Measurements from ENCODE around the gene HAUS1. TPM values are rescaled to one million over a fixed set of nuclear protein-coding genes. Genes with fewer than 3 reads are reported as not detected.
"Not testable (repeated sequence)": the region's sequence is repeated elsewhere in the genome, so short reads cannot be mapped to it uniquely, and the experiment has no call there.

Gene HAUS1
- total RNA-seq, 1 donor from 2014 or later, result 4.1 TPM

DNA sequence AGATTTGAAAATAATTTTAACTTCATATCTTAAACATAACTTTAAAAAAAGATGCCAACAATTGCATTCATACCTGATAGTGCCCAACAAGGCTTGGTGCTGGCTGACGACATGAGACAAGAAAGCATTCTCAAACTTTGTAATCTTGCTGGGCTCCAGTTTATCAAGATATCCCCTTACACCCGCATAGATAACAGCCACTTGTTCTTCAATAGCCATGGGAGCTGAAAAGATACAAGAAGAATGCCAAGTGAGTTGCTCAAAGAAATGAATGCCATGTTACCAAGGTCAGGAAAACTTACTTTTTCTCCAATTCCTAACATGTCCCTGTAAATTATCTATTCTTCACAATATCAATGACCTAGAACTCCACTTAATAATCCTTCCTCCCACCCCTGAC is 19.8 kb upstream of the HAUS1 start:
- no peak for ATAC-seq
- no peak for DNase-seq (ENCODE audit: low spot score)

DNA sequence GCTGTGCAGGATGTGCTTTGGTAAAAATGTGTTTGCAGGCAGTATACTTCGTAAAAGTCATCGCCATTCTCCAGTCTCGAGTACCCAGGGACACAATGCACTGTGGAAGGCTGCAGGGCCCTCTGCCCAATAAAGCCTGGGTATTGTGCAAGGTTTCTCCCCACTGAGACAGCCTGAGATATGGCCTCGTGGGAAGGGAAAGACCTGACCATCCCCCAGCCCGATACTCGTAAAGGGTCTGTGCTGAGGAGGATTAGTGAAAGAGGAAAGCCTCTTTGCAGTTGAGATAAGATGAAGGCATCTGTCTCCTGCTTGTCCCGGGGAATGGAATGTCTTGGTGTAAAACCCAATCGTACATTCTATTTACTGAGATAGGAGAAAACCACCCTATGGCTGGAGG is 15.7 kb upstream of the HAUS1 start:
- DNase-seq (ENCODE audit: low spot score); ATAC-seq: not testable (repeated sequence)

DNA sequence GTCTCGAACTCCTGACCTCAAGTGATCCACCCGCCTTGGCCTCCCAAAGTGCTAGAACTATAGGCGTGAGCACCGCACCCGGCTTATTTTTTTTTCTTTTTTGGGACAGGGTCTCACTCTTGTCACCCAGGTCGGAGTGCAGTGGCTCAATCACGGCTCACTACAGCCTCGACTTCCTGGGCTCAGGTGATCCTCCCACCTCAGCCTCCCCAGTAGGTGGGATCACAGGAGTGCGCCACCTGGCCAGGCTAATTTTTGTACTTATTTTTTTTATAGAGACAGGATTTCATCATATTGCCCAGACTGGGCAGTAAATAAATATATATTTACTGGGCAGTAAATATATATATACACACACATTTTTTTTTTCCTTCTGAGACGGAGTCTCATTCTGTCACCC is 8.7 kb upstream of the HAUS1 start:
- no peak for DNase-seq (ENCODE audit: low spot score)

DNA sequence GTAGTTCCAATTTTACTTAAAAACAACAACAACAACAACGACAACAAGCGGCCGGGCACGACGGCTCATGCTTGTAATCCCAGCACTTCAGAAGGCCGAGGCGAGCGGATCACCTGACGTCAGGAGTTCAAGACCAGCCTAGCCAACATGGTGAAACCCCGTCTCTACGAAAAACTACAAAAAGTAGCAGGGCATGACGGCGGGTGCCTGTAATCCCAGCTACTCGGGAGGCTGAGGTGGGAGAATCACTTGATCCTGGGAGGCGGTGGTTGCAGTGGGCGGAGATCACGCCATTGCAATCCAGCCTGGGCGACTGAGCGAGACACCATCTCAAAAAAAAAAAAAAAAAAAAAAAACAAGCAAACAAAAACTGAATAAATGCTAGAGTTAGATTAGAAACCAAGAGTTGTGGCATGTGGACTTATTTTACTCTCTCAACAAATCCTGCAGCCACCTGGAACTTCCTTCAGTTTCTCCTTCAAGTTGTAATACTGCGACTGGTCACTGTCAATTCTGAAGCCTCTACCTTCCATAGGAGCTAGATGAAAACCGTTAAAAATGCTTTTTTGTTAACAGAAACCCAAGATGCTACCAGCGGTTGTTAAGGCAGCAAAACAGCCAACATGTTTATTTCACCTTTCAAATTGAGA is 7.4 kb upstream of the HAUS1 start:
- DNase-seq (ENCODE audit: low spot score) (no peak), ATAC-seq (no peak)

More for the DNA sequence above, 8.7 kb upstream of the HAUS1 start:
- ATAC-seq, result no peak

DNA sequence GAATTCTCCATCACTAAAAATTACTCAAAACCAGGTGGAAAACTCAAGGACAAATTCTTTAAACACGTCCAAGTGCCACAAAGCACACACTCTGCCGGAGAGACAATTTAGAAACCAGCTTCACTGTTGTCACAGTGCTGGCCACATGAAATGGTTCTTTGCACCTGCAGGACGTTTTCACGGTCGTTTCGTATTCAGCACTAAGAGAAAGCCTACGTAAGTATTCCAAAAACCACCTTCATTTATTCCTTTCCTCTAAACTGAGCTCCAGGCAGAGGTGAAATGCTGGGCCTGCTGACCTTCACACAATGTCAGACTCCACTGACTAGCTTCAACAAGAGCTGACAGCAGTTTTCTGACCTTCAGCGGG is 6.8 kb upstream of the HAUS1 start:
- no peak for DNase-seq (ENCODE audit: low spot score)
- ATAC-seq, result peak; percentile 41

DNA sequence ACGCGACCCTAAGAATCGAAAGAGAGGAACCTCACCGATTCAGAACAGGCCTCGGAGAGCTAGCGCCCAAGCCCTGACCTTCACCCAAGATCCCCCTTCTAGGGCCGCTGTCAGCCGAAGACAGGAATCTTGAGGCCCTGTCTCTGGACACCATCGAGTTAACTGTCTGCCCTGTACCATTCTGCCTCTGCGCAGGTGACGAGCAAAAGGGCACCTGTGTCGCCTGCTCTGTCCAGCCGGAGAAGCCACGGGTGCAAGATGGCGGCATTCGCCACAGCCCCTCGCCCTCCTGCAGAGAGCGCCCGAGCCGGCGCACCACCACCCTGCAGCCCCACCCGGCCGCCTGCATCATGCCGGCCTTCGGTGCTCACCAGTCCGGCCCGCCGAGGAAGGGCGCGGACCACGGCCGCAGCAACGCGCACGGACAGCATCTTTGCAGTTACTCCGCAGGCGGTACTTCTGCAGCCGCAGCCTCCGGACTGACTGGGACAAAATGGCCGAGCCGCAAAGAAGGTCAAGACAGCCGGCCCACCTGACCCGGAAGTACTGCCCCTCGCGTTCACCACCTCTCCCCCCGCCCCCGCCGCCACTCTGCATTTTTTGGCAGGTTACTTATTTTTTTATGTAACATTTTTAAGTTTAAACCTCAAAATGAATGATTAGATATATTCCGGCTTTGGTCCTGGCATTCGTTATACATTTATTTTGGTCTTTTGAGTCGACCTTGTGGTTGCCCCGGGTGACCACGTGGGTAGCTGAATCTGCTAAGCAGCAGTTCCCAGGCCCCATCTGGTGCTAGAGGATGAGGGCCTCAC is 6.2 kb upstream of the HAUS1 start, which contains the start of gene ATP5F1A:
TSS of gene ATP5F1A (minus strand) at position 496 of the 815 bp plus-strand sequence. CDS start at position 431, 65 bp downstream.
- ATAC-seq, result peak; percentile 90
- DNase-seq (ENCODE audit: low spot score), result peak; percentile 89

DNA sequence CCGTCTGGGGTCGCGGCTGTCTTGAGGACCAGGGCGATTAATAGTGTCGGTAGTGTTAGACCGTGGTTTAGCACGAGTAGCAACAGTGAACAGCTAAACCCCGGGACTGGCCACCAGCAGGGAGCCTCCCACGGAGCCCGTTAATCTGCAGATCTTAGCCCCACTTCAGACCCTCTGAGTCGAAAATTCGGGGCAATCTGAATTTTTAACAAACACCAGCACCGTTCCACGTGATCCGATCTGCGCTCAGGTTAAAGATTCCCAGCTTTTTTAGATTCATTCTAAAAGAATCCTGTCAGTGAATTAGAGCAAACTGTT is 5.6 kb upstream of the HAUS1 start:
- no peak for DNase-seq (ENCODE audit: low spot score)
- ATAC-seq, result no peak

DNA sequence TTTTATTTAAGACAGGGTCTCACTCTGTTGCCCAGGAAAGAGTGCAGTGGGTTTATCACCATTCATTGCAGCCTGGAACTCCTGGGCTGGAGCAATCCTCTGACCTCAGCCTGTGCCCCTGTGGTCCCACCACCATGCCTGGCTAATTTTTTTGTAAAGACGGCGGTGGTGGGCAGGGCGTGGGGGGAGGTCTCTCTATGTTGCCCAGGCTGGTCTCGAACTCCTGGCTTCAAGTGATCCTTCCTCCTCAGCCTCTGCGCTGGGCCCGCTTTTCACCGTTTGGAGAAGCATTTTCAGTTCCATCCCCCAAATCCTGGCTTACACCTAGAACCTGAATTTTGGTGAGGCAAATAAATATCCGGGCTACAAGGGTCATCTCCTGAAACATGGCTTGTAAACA is 4.7 kb upstream of the HAUS1 start:
- DNase-seq (ENCODE audit: low spot score), result no peak
- no peak for ATAC-seq

DNA sequence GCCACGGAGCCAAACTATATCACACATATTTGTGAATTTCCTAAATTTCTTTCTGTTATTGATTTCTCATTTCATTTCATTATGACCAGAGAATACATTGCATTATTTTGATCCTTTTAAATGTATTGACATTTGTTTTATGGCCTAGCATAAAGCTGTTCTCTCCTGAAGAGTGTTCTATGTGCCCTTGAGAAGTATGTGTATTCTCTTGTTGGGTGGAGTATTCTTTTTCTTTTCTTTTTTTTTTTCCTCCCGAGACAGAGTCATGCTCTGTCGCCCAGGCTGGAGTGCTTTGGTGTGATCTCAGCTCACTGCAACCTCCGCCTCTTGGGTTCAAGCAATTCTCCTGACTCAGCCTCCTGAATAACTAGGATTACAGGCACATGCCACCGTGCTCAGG is 5.2 kb downstream of the HAUS1 start:
- ATAC-seq, result no peak
- no peak for DNase-seq (ENCODE audit: low spot score)

DNA sequence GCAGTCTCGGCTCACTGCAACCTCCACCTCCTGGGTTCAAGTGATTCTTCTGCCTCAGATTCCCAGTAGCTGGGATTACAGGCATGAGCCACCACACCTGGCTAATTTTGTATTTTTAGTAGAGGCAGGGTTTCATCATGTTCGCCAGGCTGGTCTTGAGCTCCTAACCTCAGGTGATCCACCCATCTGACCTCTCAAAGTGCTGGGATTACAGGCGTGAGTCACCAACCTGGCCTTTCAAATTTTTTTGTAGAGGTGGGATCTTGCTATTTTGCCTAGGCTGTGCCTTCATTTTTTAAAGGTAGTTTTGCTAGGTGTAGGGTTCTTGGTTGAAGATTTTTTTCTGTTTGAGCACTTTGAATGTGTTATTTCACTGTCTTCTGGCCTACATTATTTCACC is 6.2 kb downstream of the HAUS1 start:
- DNase-seq (ENCODE audit: low spot score) (no peak), ATAC-seq (no peak)

DNA sequence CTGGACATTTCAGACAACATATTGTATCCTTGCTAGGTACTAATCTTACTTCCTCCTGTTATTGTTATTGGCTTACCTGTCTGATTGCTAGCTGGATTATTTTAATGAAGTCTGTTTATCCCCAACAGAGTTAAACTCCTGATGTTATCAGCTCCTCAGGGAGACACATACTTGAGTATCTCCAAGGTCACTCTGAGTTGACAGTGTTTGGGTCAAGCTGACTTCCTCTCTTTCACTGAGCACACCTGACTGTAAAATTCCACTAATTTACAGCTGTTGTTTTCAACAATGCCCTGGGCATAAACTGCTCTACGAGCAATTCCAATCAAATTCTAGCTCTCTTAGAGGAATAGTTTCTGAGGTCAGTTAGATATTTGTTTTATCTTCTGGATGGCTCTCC is 9.6 kb downstream of the HAUS1 start:
- ATAC-seq, result no peak

DNA sequence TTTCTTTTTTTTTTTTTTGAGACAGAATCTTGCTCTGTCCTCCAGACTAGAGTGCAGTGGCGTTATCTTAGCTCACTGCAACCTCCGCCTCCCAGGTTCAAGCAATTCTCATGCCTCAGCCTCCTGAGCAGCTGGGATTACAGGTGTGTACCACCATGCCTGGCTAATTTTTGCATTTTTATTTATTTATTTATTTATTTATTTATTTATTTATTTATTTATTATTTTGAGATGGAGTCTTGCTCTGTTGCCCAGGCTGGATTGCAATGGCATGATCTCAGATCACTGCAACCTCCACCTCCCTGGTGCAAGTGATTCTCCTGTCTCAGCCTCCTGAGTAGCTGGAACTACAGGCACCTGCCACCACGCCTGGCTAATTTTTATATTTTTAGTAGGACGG is 22.4 kb downstream of the HAUS1 start:
- not testable (repeated sequence) for DNase-seq (ENCODE audit: low spot score); ATAC-seq

More for the DNA sequence above, 9.6 kb downstream of the HAUS1 start:
- DNase-seq (ENCODE audit: low spot score), result no peak

DNA sequence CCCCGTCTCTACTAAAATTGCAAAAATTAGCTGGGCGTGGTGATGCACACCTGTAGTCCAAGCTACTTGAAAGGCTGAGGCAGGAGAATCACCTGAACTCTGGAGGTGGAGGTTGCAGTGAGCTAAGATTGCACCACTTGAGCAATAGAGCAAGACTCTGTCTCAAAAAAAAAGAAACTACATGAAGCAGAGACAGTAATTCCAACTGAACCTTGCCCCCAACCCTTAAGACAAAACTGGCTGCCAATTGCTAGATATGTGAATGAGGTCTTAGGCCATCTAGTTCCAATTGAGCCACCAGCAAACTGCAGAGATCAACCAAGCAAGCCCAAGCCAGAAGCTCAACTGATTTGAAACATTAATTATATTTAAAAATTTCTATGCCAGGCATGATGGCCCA is 25.9 kb downstream of the HAUS1 start:
- ATAC-seq (no peak), DNase-seq (ENCODE audit: low spot score) (no peak)

DNA sequence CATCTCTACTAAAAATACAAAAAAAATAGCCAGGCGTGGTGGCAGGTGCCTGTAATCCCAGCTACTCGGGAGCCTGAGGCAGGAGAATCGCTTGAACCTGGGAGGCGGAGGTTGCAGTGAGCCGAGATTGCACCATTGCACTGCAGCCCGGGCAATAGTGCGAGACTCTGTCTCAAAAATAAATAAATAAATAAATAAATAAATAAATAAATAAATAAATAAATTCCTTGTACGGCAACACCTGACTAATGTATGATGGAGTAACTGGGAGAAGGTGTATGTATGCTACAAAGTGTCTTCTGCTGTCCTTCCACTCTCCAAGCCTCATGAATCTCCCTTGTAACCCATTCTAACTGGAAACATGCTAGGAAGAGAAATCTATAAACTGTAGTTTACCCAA is 26.4 kb downstream of the HAUS1 start:
- DNase-seq (ENCODE audit: low spot score); ATAC-seq: not testable (repeated sequence)

DNA sequence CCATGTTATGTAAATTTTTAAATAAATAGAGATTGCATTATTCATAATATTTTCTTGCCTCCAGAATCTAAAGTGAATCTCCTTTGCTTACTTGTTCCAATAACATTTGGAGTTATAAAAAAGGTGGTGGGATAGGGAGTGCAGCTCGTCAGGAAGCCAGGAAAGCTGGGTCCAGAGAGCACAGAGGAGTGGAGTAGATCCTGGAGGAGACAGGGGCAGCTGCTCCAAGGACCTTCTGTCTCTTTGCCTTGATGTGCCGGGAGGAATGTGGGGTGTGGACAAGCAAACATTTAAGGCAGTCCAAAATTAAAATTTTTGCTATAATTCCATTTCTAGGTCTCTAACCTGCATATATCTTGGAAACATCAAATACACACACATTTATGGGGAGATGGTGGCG is 29.3 kb downstream of the HAUS1 start:
- DNase-seq (ENCODE audit: low spot score) (no peak), ATAC-seq (no peak)

DNA sequence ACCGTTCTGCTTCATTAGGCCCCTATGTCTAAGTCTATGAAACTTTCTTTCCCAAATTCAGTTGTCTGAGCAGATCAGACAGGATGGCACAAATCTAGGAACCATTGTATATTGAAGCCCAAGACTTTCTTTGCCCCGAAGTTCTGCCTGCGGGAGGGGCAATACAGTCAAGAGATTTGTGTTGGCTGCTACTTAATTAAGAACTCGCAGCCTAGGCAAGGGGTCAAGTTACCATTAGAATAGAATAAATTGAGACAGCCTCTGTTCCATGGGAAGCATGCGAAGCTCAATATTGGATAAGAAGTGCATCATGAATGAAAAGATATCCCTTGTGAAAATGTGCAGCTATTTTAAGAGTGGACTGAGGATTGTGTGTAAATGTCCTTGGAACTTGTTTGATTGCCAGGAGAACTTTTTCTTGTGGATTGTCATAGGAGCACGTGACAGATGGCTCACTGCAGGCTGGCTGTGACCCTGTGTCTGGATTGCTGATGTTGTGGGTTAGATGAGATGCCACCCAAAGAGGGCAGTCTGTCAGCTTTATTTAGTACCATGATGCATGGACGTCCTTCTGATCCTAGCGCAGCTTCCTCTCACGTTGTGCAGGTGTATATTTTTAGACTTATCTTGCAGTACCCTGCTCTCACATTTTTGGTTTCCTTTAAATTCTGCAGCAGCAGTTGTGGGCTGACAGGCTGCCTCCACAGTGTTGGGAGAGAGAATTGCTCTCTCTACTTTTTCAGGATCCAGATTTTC is 30.9 kb downstream of the HAUS1 start:
- DNase-seq (ENCODE audit: low spot score), result no peak
- no peak for ATAC-seq

DNA sequence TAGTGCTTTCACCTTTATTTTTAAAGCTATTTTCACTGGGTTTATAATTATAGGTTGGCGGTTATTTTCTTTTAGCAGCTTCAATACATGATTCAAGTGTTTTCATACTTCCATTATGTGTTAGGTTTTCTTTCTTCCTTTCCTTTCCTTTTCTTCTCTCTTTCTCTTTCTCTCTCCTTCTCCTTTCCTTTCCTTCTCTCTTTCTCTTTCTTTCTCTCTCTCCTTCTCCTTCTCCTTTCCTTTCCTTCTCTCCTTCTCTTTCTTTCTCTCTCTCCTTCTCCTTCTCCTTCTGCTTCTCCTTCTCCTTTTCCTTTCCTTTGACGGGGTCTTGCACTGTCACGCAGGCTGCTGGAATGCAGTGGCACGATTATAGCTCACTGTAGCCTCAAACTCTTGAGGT is 36.0 kb downstream of the HAUS1 start:
- ATAC-seq (no peak), DNase-seq (ENCODE audit: low spot score) (no peak)

DNA sequence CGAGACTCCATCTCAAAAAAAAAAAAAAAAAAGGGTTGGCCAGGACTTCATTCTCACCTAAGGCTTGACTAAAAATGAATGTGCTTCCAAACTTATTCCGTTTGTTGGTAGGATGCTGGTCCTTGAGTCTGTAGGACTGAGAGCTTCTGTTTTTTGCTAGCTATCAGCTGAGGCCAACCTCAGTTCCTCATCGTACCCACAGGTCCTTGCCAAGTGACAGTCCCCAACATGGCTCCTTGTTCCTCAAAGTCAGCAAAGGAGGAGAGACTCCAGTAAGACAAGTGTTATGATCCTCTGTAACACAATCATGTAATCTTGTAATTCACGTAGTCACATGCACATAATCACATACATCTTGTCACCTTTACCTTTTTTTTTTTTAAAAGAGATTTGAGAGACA is 37.0 kb downstream of the HAUS1 start:
- ATAC-seq, result no peak
- no peak for DNase-seq (ENCODE audit: low spot score)

DNA sequence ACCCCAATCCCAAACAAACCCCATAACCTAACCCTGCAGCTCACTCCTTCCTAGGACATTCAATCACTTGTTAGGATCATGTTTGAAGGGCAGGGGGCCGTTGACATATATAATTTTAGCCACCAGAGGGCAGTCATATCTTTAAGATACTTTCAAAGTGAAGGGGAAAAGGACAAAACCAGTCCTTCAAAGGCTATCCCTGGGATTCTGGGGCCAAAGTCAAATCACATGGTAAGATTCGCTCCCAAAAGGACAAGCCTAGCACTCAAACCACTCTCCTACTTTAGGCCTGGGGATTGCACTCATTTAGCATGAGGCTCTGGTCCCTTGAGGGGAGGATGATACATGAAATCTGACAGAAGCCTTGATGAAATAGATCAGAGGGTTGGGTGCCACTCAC is 44.6 kb downstream of the HAUS1 start:
- ATAC-seq, result peak; percentile 92
- no peak for DNase-seq (ENCODE audit: low spot score)

DNA sequence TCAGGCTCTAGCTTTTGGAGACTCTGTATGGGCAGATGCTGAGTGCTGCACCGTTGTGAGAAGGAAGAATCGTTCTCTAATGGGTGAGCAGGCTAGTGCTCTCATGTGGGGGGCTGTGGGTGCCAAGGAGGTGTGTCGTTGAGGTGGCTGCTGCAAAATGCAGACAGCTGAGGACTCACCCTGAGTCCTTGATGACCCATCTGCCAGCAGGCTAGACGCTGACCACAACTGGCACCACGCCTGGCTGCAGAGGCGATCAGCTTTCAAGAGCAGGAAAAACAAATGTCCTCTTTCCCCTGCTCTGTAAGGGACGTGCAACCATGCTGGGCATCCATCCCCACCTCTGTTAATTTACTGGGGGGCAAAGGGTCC is 48.2 kb downstream of the HAUS1 start:
- ATAC-seq (no peak), DNase-seq (ENCODE audit: low spot score) (no peak)

DNA sequence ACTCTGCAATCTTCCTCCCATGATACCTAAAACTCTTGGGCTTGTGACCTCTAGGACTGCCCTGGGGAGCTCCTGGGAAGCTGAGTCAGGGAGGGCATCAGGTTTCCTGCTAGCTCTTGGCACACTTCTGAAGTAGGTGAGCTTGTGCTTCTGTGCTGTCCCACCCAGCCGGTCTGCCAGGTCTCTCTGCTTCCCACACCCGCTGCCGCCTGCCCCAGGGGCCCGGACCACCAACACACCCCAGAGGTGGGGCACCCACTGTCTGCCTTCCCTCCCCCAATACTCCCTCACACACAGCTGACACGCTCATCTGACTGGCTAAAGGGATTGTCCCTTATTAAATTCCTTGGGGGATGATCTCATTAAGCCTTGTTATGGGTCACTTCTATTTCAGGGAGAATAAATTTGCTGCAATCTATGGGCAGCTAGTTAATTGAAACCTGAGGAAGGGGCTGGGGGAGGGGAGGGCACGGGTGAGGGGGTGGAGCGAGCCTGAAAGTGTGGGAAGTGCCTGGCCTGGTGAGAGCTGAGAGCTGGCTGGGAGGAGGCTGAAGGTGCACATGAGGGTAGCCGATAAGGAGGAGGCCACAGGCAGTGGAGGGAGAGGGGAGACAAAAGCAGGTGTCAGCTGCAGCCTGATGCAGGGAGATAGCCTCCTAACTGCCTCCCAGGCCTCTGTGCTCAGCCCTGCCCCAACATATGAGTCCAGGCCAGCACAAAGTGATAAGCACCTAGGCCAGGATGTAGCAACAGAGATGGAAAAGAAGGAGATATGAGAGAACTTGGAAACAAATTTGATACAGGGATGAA is 48.8 kb downstream of the HAUS1 start:
- DNase-seq (ENCODE audit: low spot score) (no peak), ATAC-seq (no peak)

All from left lobe of liver (tissue), 2 donors.